ENCODE data around the gene COX7A2. TPM values are rescaled to one million over a fixed set of nuclear protein-coding genes. Genes with fewer than 3 reads are reported as not detected.

The COX7A2 gene
- total RNA-seq, 3 donors from 2014 or later (not counting 1 experiment from before 2014, with no cell fraction given) = 161 to 215 (median 166) TPM

GRCh38 chr6:75246386-75246785, 2.8 kb upstream of the COX7A2 start:
- DNase-seq (no peak), ATAC-seq (no peak)
- Mint-ChIP-seq H3K27me3 (ENCODE audit: low read depth in 2 of 2) (peaks cover 15 to 18% of the 10 kb centered on the region in 2 donors), H3K4me1 (peaks cover 14 to 19% of the 10 kb centered on the region in 2 donors), H3K4me3 (peak overlapping the region; percentile 25), H3K9me3 (no peaks in the 10 kb centered on the region), H3K36me3 (no peaks in the 10 kb centered on the region), H3K27ac (no peak overlapping the region)
- Histone ChIP-seq H3K27ac (ENCODE audit: low read length) (no peak overlapping the region), H3K4me1 (ENCODE audit: control insufficient read depth, insufficient read depth, low read length) (peaks cover 18% of the 10 kb centered on the region), H3K36me3 (ENCODE audit: control insufficient read depth, insufficient read depth, low read length) (no peaks in the 10 kb centered on the region), H3K27me3 (ENCODE audit: control insufficient read depth, insufficient read depth, low read length) (no peaks in the 10 kb centered on the region), H3K4me3 (ENCODE audit: low read length) (no peak overlapping the region), H3K9me3 (ENCODE audit: control insufficient read depth, insufficient read depth, low read length) (no peaks in the 10 kb centered on the region)
- intact Hi-C loops (cut with micrococcal nuclease) = loop anchor here (10.0 kb wide), 1 partner anchor 358 kb away; the partner anchor contains the start of gene SENP6
- TF ChIP-seq, protein P1, sequence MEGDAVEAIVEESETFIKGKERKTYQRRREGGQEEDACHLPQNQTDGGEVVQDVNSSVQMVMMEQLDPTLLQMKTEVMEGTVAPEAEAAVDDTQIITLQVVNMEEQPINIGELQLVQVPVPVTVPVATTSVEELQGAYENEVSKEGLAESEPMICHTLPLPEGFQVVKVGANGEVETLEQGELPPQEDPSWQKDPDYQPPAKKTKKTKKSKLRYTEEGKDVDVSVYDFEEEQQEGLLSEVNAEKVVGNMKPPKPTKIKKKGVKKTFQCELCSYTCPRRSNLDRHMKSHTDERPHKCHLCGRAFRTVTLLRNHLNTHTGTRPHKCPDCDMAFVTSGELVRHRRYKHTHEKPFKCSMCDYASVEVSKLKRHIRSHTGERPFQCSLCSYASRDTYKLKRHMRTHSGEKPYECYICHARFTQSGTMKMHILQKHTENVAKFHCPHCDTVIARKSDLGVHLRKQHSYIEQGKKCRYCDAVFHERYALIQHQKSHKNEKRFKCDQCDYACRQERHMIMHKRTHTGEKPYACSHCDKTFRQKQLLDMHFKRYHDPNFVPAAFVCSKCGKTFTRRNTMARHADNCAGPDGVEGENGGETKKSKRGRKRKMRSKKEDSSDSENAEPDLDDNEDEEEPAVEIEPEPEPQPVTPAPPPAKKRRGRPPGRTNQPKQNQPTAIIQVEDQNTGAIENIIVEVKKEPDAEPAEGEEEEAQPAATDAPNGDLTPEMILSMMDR (IDR thresholded peaks at IDR 0.05) = no peak
- 86% methylated on average over 2 of the region's 2 CpGs for WGBS (ENCODE audit: insufficient coverage)

- DNase-seq = no peak
- intact Hi-C loops (cut with micrococcal nuclease) = loop anchor here (10.0 kb wide), 1 partner anchor 361 kb away; the partner anchor contains the start of gene SENP6
- peaks cover 9% of the 10 kb centered on the region for H3K36me3 ChIP-seq (ENCODE audit: control insufficient read depth, insufficient read depth, low read length)
- H3K4me1 ChIP-seq (ENCODE audit: control insufficient read depth, insufficient read depth, low read length) = peaks cover 18% of the 10 kb centered on the region
- WGBS (ENCODE audit: insufficient coverage) = 18% methylated on average over 15 of the region's 15 CpGs
- no peaks in the 10 kb centered on the region for H3K9me3 ChIP-seq (ENCODE audit: control insufficient read depth, insufficient read depth, low read length)
- Mint-ChIP-seq H3K4me3 (peak overlapping the region; percentile 99), H3K36me3 (no peaks in the 10 kb centered on the region), H3K27me3 (ENCODE audit: low read depth in 2 of 2) (peaks cover 15 to 18% of the 10 kb centered on the region in 2 donors), H3K27ac (peak overlapping the region; percentile 97 to 98), H3K4me1 (peaks cover 14 to 27% of the 10 kb centered on the region in 2 donors), H3K9me3 (no peaks in the 10 kb centered on the region)
- TF ChIP-seq, protein P1 (IDR thresholded peaks at IDR 0.05) = no peak
- peak overlapping the region; percentile 86 for H3K27ac ChIP-seq (ENCODE audit: low read length)
- H3K27me3 ChIP-seq (ENCODE audit: control insufficient read depth, insufficient read depth, low read length) = no peaks in the 10 kb centered on the region
- peak overlapping the region; percentile 78 for H3K4me3 ChIP-seq (ENCODE audit: low read length)
- ATAC-seq = peak in 1 of 3 donors; percentile 34
Observed at GRCh38 chr6:75244063-75244584, 523 bp upstream of the COX7A2 start.

- H3K4me1 Mint-ChIP-seq = peaks cover 0 to 8% of the 10 kb centered on the region in 2 donors
- H3K27me3 Mint-ChIP-seq (ENCODE audit: low read depth in 2 of 2) = no peaks in the 10 kb centered on the region
- 94% methylated on average over 4 of the region's 4 CpGs for WGBS (ENCODE audit: insufficient coverage)
Observed at GRCh38 chr6:75236630-75237029, 7.0 kb downstream of the COX7A2 start.

More at GRCh38 chr6:75236630-75237029, 7.0 kb downstream of the COX7A2 start:
- TF ChIP-seq, protein P1 (IDR thresholded peaks at IDR 0.05) = no peak
- Histone ChIP-seq H3K4me1 (ENCODE audit: control insufficient read depth, insufficient read depth, low read length) (peaks cover 2% of the 10 kb centered on the region), H3K27ac (ENCODE audit: low read length) (no peak overlapping the region), H3K27me3 (ENCODE audit: control insufficient read depth, insufficient read depth, low read length) (no peaks in the 10 kb centered on the region), H3K36me3 (ENCODE audit: control insufficient read depth, insufficient read depth, low read length) (peaks cover 32% of the 10 kb centered on the region), H3K9me3 (ENCODE audit: control insufficient read depth, insufficient read depth, low read length) (no peaks in the 10 kb centered on the region), H3K4me3 (ENCODE audit: low read length) (no peak overlapping the region)
- no peaks in the 10 kb centered on the region for H3K9me3 Mint-ChIP-seq
- ATAC-seq (no peak), DNase-seq (no peak)
- H3K4me3 Mint-ChIP-seq = no peak overlapping the region
- peak overlapping the region; percentile 3 to 10 for H3K27ac Mint-ChIP-seq
- intact Hi-C loops (cut with micrococcal nuclease) = no loop called here
- H3K36me3 Mint-ChIP-seq = no peaks in the 10 kb centered on the region

All from natural killer cell (primary cell).